Astrocyte of the spinal cord (primary cell): ENCODE data around the gene PARP2.

Experiments
- DNase-seq: peaks from one replicate; pipeline ENCODE4 v3.0.0; 2011; ENCODE audit warnings: low read depth, low spot score
- H3K4me3 ChIP-seq: 2 replicates; pipeline ENCODE4 v1.5.1; 2011; ENCODE audit warnings: low read depth, mild to moderate bottlenecking, low read length, moderate library complexity
- in situ Hi-C: cut with HindIII; loops from 2 replicates; pipeline ENCODE4 v1.10.0; 2017; ENCODE audit warnings: low sequenced_read_pairs
- TF ChIP-seq, protein P1 (sequence below): IDR thresholded peaks from 2 replicates; pipeline ENCODE4 v1.5.1; 2012; ENCODE audit warnings: low read depth, mild to moderate bottlenecking, low read length, inconsistent platforms

Gene PARP2

DNA sequence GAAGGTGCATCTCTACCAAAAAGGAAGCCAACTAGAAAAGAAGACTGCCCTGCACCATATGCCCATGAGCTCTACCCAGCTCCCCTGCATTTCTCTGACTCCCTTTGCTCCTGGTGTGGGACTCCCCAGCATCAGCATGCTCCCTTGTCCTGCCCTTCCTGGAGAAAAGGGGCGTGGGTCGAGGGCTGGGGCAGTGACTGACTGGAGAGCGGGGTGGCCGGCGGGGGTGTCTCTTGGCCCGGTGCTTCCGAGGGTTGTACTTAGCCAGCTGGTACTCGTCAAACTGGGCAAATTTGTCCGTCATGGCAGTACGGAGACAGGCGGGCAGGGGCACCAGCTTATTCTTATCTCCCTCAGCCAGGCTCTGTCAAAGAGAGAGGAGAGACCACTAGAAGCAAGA lies 60.1 kb downstream of the PARP2 start:
- H3K4me3 ChIP-seq = no peak overlapping the region
- in situ Hi-C loops = no loop called here
- DNase-seq = no peak
- TF ChIP-seq, protein P1, sequence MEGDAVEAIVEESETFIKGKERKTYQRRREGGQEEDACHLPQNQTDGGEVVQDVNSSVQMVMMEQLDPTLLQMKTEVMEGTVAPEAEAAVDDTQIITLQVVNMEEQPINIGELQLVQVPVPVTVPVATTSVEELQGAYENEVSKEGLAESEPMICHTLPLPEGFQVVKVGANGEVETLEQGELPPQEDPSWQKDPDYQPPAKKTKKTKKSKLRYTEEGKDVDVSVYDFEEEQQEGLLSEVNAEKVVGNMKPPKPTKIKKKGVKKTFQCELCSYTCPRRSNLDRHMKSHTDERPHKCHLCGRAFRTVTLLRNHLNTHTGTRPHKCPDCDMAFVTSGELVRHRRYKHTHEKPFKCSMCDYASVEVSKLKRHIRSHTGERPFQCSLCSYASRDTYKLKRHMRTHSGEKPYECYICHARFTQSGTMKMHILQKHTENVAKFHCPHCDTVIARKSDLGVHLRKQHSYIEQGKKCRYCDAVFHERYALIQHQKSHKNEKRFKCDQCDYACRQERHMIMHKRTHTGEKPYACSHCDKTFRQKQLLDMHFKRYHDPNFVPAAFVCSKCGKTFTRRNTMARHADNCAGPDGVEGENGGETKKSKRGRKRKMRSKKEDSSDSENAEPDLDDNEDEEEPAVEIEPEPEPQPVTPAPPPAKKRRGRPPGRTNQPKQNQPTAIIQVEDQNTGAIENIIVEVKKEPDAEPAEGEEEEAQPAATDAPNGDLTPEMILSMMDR = no peak
